ENCODE data around the gene NUDT16L1.
"Not testable (repeated sequence)": the region's sequence is repeated elsewhere in the genome, so short reads cannot be mapped to it uniquely, and the experiment has no call there.

The NUDT16L1 gene

GRCh38 chr16:4693296-4693955 is at the start of gene NUDT16L1:
Gene NUDT16L1 (plus strand): TSS chr16:4693562. CDS start chr16:4693727, 165 bp downstream.
- DNase-seq, result peak; percentile 97

DNA sequence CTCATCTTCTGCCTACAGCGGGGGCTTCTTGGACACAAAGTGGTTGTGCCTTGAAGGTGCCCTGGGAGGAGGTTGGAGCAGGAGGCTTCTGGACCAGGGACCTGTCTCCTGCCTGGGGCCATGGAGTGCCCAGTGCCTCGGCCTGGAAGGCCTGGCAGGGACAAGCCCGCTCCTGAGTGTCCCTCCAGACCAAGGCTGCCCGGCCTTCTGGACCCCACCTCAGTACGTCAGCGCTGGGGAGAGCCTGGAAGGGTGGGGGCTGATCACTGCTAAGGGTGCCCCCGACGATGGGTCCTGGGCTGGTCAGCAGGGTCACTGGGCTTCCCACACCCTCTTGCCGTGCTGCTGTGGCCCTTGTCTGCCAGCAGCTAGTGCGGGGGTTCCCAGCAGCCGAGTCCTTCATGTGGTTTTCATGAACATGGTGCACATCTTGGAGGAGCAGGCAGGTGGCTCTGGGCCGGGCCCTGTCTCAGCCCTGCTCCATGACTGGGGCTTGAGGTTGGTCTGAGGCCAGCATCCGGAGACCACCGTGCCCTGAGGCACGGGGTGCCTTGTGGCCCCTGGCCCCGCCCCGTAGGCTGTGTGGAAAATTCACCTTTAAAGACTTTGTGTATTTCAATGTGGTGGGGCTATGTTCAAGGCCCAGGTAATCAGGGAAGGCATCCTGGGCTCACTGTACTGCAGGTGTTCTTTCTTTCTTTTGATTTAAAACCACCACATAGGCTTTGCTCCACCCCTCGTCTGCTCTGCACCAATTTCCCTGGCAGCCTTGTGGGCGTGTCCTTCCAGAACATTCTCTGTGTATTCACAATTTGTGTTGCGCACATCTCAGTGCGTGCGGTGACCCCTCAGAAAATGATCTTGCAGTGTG is 46.4 kb upstream of the NUDT16L1 start:
- DNase-seq, result no peak

DNA sequence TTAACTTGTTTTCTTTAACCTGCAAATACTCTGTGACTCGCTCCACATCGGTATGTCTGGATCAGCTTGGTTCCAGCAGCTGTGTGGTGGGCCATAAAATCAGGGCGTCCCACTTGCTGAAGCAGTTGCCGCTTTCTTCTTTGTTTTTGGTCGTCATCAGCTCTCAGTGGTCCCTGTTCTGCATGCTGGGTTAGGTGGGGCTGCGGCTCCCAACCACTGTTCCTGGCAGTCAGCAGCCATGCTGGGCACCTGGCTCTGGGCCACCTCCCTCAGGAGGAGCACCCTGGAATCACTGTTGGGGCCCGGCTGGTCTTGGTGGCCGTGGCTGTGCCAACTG is 45.8 kb upstream of the NUDT16L1 start:
- DNase-seq, result no peak

- no peak for DNase-seq
Measured at GRCh38 chr16:4648917-4649316, 44.4 kb upstream of the NUDT16L1 start.

DNA sequence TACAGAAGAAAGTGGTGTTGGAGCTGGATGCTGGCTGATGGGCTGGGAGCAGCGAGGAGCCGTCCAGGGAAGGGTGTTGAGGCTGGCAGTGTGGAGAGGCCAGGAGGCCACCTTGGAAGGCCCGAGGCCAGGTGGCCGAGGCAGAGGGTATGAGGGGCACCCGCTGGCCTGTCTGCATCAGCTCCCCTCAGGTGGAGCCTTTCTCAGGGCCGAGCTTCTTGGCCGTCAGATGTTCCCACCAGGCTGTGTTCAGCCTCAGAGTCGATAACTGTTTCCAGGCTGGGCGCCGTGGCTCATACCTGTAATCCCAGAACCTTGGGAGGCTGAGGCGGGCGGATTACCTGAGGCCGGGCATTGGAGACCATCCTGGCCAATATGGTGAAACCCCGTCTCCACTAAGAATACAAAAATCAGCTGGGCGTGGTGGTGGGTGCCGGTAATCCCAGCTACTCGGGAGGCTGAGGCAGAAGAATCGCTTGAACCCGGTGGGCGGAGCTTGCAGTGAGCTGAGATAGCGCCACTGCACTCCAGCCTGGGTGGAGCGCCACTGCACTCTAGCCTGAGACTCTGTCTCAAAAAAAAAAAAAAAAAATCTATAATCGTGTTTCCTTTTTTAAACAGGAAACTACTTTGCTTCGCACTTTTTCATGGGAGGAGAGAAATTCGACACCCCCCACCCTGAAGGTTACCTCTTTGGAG is 43.5 kb upstream of the NUDT16L1 start:
- no peak for DNase-seq

DNA sequence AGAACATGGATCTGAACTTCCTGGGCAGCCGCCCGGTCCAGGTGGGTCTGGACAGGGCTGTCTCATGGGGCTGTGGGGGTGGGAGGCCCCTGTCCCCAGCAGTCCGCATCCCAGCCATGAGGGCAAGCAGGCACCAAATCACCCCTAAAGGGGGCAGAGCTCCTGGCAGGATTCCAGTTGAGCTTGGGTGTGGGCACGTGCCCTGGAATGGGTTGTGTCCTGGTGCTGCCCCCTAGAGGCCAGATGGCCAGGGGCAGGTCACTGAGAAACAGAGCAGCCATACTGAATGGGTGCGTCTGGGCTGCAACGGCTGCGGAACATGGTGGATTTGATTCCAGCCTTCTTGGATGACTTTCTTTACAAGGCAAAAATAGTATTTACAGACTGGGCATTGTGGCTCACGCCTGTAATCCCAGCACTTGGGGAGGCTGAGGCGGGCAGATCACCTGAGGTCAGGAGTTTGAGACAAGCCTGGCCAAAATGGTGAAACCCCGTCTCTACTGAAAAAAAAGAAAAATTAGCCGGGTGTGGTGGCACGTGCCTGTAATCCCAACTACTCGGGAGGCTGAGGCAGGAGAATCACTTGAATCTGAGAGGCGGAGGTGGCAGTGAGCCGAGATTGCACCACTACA is 42.8 kb upstream of the NUDT16L1 start:
- not testable (repeated sequence) for DNase-seq

DNA sequence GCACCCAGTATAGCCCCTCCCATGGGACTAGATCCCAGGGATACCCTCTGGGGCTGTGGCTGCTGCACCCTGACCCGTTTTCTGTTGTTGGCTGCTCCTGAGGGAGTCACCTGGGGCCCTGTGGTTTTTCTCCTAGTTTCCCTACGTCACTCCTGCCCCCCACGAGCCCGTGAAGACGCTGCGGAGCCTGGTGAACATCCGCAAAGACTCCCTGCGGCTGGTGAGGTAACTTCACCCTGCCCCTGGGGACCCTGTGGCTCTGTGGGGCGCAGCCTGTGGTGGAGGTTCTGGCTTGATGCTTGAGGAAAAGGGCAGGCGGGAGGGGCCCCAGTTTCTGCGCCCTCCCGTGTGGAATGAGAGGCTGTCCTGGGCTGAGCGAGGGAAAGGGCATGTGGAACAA is 41.5 kb upstream of the NUDT16L1 start:
- DNase-seq, result no peak

DNA sequence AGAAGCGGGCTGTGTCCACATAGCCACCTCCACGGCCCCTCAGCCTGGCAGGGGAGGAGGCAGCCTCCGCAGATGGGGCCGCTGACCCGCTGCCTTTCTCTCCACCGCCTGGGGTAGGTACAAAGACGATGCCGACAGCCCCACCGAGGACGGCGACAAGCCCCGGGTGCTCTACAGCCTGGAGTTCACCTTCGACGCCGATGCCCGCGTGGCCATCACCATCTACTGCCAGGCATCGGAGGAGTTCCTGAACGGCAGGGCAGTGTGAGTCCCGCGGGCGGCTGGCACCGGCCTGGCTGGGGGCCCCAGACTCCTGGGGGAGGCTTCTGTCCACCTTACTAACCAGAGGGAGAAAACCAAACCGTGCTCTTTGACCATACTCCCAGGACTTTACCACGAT is 40.8 kb upstream of the NUDT16L1 start:
- DNase-seq, result no peak

DNA sequence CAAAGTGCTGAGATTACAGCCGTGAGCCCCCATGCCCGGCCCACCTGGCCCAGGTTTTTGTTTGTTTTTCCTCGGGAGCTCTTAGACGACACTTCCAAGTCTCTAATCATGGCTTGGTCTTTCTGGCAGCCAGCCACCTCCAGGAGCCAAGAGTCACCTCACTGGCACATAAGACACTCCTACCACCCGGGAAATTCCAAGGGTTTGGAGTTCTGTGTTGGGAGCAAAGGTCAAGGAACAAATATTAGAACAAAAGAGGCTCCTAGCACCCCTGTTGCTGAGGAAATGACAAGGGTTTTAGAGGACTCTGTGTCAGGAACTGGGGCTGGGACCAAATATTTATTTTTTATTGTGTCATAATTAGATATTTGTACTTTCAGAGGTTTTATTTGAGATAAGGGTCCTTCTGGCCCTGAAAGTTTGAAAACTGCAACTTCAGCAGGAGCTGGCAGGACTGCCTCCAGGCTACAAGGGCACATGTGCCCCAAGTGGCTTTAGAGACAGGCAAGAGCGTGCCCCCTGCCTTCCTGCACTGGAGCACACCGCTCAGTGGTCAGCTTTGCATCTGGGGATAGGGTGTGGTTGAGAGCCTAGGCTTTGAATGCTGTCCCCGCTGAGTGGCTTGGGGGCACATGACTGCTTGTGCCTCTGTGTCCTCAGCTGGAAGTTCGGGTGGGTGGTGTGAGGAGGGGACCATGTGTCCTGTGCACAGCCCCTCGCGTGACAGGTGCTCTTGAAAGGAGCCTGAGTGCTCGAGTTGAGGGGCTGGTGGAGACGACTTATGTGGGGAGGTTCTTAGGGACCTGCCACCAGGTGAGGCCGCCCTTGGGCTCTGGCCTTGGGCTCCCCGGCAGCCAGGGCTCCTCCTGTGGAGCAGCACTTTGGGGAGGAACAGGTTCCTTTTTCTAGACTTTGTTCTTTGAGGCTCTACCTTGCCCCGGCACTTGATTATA is 39.1 kb upstream of the NUDT16L1 start:
- no peak for DNase-seq

GRCh38 chr16:4654964-4655590 is 38.3 kb upstream of the NUDT16L1 start:
- no peak for DNase-seq

DNA sequence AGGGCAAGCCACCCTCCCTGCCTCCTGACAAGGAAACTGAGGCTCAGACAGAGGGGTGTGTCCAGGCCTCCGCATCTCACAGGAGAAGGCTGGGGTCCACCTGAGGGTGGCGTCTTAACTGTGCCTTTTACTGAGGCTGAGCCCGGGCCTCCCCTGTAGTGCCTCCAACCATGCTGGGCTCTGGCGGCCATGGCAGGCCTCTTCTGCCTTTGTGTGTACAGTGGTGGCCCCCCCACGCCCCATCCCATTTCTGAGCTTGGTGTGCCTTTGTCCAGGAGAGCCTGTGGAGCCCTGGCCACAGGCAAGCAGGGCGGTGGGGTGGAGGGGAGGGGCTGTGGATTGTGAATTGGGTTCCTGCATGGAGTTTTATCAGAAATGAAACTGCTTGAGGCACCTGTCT is 37.6 kb upstream of the NUDT16L1 start:
- no peak for DNase-seq

DNA sequence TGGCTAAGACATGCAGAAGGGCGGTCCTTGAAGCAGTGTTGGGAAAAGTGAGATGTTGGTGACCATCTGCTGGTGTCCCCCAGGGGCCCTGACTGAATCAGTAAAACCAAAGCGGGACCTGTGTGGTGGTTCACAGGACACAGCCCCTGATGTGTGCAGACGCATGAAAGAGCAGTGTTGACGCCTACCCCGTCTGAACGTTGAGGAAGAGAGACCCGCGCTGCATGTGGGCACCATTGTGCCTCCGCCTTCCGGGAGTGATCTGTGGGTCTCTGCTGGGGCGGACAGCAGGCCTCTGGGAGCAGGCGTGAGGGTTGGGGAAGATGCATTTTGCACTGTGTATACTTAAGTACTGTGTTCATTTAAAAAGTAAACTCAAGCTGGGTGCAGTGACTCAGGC is 37.1 kb upstream of the NUDT16L1 start:
- no peak for DNase-seq

GRCh38 chr16:4656695-4657686 is 36.4 kb upstream of the NUDT16L1 start:
- no peak for DNase-seq

DNA sequence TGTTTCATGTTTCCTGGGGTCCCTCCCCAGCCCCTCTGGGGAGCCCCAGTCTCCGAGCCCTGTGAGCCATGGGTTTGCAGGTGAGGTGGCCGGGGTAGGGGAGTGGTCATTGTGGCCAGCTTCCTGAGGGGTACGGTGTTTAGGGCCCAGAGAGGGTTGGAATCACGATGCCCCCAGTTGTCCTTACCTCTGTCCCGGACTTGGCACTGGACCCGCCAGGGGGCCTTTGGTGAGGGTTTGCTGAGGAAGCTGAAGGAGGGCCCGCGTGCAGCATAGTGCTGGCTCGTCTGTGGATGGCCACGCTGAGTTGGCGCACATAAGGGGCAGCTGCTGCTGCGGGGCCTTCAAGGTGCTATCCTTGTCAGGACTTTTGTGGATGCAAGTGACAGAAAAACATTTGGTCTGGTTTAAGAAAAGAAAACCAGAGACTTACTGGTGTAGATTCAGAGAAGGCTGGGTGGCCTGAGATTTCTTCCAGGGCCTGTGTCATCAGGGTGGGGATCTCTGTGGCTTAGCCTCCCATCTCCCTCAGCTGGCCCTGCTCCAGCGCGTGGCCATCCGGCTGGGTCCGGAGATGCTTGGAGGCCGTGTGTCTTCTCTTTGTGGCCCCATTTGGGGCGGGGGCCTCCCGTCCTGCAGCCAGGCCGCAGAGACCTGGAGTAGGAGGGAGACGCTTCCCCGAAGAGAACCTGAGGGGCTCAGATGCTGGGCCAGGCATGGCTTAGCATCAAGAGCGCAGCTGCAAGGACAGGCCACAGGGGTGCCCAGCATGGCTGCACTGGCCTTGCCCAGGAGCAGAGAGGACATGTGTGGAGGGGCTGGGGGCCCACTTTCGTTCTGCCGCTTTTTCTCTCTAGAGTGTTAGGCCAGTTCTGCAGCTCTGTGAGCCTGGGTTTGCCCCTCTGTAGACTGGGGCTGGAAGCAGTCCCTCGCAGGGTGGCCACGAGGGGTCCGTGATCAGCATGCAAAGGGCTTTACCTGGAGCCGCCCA is 33.7 kb upstream of the NUDT16L1 start:
- peak; percentile 32 for DNase-seq

DNA sequence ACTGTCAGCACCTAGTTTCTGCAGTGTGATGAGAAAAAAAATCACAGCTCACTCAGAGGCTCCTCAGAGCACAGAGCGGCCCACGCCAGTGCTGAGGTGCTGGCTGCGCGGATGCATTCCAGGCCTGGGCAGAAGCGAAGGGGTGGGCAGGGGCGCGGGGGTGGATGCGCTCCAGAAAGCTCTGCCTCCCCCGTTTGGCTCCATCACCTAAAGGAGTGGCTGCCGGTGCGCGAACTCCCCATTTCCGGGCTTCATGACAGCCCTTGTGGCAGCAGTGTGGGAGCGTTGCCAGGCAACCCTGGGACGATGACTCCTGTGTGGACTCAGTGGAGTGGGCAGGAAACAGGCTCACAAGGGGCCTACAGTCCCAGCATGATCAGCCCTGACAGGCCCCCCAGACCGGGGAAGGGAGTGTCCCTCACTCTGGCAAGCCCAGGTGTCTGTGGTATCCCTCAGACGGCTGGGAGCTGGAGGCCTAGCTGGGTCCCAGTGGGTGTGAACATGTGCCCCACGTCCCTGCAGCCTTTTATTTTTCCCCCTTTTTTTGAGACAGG is 32.8 kb upstream of the NUDT16L1 start:
- peak; percentile 85 for DNase-seq

DNA sequence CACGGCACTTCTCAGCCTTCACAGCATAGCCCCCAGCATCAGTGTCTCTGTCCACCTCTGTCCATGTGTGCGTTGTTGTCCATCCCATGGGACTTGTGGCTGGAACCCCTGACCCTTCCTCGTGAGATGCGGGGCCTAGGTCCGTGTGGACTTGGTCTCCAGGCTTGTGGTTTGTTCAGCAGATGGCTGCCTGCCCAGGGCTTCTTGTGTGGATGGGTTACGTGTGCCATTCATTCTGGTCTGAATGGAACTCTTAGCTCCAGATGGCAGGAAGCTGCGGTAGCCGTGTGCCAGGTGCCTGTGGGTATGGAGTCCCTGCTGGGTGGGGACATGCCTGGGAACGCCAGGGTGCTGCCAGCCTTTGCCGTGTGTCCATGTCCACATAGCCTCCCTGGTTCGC is 31.7 kb upstream of the NUDT16L1 start:
- peak; percentile 42 for DNase-seq

- DNase-seq, result no peak
Measured at GRCh38 chr16:4663465-4663776, 29.9 kb upstream of the NUDT16L1 start.

DNA sequence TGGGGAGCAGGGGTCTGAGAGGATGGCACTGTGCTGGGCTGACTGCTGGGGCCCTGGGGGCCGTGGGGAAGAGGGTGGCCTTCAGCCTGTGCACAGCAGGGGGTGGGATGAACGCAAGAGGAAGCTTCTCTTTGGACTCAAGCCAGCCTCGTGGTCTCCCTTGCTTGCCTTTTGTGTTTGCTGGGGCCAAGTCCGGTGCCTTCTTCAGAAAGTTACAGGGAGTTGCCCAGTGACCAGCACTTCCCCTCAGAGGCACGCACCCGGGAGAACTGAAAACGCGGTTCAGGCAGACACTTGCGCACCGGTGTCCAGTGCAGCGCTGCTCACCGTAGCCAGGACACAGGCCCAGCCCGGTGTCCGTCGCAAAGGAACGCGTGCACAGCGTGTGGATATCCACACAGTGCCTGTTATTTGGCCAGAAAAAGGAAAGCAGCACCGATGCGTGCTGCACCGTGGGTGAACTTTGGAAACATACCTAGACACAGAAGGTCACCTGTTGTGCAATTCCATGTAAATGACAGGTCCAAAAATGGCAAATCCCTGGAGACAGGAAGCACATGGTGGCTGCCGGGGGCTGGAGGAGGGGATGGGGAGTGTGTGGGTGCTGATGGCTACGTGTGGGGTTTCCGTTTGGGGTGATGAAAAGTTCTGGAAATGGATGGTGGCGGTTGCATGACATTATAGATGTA is 29.4 kb upstream of the NUDT16L1 start:
- peak; percentile 56 for DNase-seq
